DMS 273 treated with DMSO at 0.1 percent for 48 hours (cell line): ENCODE results near the gene POLDIP2.

Experiments used
- DNase-seq: peaks from one replicate; lab custom pipeline; 2025; lab: John Stamatoyannopoulos, UW

The POLDIP2 gene

GRCh38 chr17:28357061-28357900, at the start of gene POLDIP2:
TSS of gene POLDIP2 (minus strand) at chr17:28357527. CDS start at chr17:28357448, 79 bp downstream.
- peak; percentile 84 for DNase-seq

- DNase-seq, result no peak
Measured at GRCh38 chr17:28406473-28406814, 49.1 kb upstream of the POLDIP2 start.

GRCh38 chr17:28405632-28406472, 48.5 kb upstream of the POLDIP2 start, which contains the start of gene SLC46A1:
TSS of gene SLC46A1 (minus strand) at chr17:28406212. CDS start at chr17:28406114, 98 bp downstream.
- DNase-seq, result peak; percentile 41

- no peak for DNase-seq
Measured at GRCh38 chr17:28404812-28405570, 47.7 kb upstream of the POLDIP2 start.

GRCh38 chr17:28404461-28404811, 47.1 kb upstream of the POLDIP2 start:
- DNase-seq, result no peak

- DNase-seq, result no peak
Measured at GRCh38 chr17:28404007-28404406, 46.7 kb upstream of the POLDIP2 start.

GRCh38 chr17:28402844-28403243, 45.5 kb upstream of the POLDIP2 start:
- DNase-seq, result no peak

- DNase-seq, result no peak
Measured at GRCh38 chr17:28402224-28402630, 44.9 kb upstream of the POLDIP2 start.

- no peak for DNase-seq
Measured at GRCh38 chr17:28399808-28400207, 42.5 kb upstream of the POLDIP2 start.

- DNase-seq, result no peak
Measured at GRCh38 chr17:28398280-28398981, 41.1 kb upstream of the POLDIP2 start.

GRCh38 chr17:28397687-28398279, 40.5 kb upstream of the POLDIP2 start:
- DNase-seq, result no peak

GRCh38 chr17:28397275-28397674, 39.9 kb upstream of the POLDIP2 start:
- no peak for DNase-seq

- DNase-seq, result no peak
Measured at GRCh38 chr17:28396635-28397239, 39.4 kb upstream of the POLDIP2 start.

- no peak for DNase-seq
Measured at GRCh38 chr17:28395968-28396367, 38.6 kb upstream of the POLDIP2 start.

- no peak for DNase-seq
Measured at GRCh38 chr17:28395426-28395825, 38.1 kb upstream of the POLDIP2 start.

GRCh38 chr17:28394337-28395116, 37.2 kb upstream of the POLDIP2 start:
- no peak for DNase-seq

GRCh38 chr17:28392491-28392890, 35.2 kb upstream of the POLDIP2 start:
- DNase-seq, result no peak

- no peak for DNase-seq
Measured at GRCh38 chr17:28391401-28391800, 34.1 kb upstream of the POLDIP2 start.

- DNase-seq, result no peak
Measured at GRCh38 chr17:28390984-28391383, 33.7 kb upstream of the POLDIP2 start.

GRCh38 chr17:28390563-28390962, 33.2 kb upstream of the POLDIP2 start:
- DNase-seq, result no peak
